ENCODE results near the gene FBH1.

The FBH1 gene

GRCh38 chr10:5981529-5981928 lies 91.5 kb downstream of the FBH1 start:
- Histone ChIP-seq H3K27ac (no peak overlapping the region), H3K27me3 (replicated peaks) (no peaks in the 10 kb centered on the region), H3K36me3 (replicated peaks) (no peaks in the 10 kb centered on the region), H3K4me3 (ENCODE audit: low read depth, low read length) (no peak overlapping the region)
- in situ Hi-C loops (cut with HindIII; ENCODE audit: low pct_ligation_motif_present, low sequenced_read_pairs), result no loop called here
- no peak for DNase-seq
- TF ChIP-seq CTCF (IDR thresholded peaks at IDR 0.05; ENCODE audit: low read depth, low read length, missing control alignments), result no peak

GRCh38 chr10:5983774-5984173 lies 93.7 kb downstream of the FBH1 start:
- no peaks in the 10 kb centered on the region for H3K36me3 ChIP-seq (replicated peaks)
- DNase-seq, result no peak
- H3K27me3 ChIP-seq (replicated peaks), result no peaks in the 10 kb centered on the region
- in situ Hi-C loops (cut with HindIII; ENCODE audit: low pct_ligation_motif_present, low sequenced_read_pairs), result no loop called here
- H3K27ac ChIP-seq, result no peak overlapping the region
- TF ChIP-seq CTCF (IDR thresholded peaks at IDR 0.05; ENCODE audit: low read depth, low read length, missing control alignments), result no peak
- no peak overlapping the region for H3K4me3 ChIP-seq (ENCODE audit: low read depth, low read length)

GRCh38 chr10:5985029-5985428 lies 95.0 kb downstream of the FBH1 start:
- Histone ChIP-seq H3K4me3 (ENCODE audit: low read depth, low read length) (no peak overlapping the region), H3K27ac (no peak overlapping the region), H3K27me3 (replicated peaks) (no peaks in the 10 kb centered on the region), H3K36me3 (replicated peaks) (no peaks in the 10 kb centered on the region)
- no peak for TF ChIP-seq CTCF (IDR thresholded peaks at IDR 0.05; ENCODE audit: low read depth, low read length, missing control alignments)
- in situ Hi-C loops (cut with HindIII; ENCODE audit: low pct_ligation_motif_present, low sequenced_read_pairs), result no loop called here
- no peak for DNase-seq

Data from brain microvascular endothelial cell (primary cell).